HG03342 (cell line): ENCODE results near the gene PPP1R13L.

Source experiments
- ATAC-seq: cut with Tn5 transposase; IDR thresholded peaks from one replicate; pipeline ENCODE4 v1.9.1; 2021; ENCODE audit warnings: mild to moderate bottlenecking, moderate library complexity; ENCODE audit not compliant: unreplicated experiment

The PPP1R13L gene, protein sequence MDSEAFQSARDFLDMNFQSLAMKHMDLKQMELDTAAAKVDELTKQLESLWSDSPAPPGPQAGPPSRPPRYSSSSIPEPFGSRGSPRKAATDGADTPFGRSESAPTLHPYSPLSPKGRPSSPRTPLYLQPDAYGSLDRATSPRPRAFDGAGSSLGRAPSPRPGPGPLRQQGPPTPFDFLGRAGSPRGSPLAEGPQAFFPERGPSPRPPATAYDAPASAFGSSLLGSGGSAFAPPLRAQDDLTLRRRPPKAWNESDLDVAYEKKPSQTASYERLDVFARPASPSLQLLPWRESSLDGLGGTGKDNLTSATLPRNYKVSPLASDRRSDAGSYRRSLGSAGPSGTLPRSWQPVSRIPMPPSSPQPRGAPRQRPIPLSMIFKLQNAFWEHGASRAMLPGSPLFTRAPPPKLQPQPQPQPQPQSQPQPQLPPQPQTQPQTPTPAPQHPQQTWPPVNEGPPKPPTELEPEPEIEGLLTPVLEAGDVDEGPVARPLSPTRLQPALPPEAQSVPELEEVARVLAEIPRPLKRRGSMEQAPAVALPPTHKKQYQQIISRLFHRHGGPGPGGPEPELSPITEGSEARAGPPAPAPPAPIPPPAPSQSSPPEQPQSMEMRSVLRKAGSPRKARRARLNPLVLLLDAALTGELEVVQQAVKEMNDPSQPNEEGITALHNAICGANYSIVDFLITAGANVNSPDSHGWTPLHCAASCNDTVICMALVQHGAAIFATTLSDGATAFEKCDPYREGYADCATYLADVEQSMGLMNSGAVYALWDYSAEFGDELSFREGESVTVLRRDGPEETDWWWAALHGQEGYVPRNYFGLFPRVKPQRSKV

DNA sequence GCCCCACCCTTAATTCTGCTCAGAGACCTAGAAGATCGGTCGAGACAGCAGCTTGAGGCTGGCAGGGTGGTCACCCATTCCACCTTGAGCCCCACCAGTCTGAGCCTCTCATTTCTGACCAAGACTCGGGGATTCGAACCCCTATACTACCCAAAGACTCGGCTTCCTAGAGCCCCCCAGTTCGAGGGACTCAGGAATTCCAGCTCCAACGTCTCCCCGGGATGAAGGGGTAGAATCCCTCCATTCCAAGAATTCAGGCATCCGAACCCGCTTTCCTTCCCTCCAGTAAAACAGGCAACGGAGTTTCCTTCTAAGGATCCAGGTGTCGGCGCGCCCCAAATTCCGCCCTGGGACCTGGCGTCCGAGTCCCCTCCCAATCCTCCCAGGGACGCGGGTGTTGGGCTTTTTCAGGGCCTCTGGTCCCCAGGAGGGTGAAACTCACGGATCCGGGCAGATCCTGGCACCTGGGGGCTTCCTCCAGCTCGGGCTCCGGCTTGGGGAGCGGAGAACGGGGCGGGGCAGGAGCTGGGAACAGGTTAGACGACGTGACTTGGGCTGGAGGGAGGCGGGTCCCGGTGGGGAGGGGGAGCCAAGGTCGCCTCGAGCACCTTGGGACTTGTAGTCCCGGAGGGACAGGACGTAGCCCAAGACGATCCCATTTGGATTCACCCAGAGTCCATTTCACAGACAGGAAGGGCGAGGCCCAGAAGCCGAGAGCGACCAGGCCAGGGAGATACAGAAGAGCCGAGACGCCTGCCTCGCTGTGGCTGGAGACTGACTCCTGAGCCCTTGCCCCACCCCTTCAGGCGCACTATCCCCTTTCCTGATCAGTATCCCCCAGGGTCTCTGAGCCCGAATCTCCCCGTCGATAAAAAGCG is at the start of gene PPP1R13L:
Gene PPP1R13L (minus strand): TSS at position 513 of the 878 bp plus-strand sequence. CDS start 6,751 bp downstream, outside the sequence.
- peak; percentile 29 for ATAC-seq

DNA sequence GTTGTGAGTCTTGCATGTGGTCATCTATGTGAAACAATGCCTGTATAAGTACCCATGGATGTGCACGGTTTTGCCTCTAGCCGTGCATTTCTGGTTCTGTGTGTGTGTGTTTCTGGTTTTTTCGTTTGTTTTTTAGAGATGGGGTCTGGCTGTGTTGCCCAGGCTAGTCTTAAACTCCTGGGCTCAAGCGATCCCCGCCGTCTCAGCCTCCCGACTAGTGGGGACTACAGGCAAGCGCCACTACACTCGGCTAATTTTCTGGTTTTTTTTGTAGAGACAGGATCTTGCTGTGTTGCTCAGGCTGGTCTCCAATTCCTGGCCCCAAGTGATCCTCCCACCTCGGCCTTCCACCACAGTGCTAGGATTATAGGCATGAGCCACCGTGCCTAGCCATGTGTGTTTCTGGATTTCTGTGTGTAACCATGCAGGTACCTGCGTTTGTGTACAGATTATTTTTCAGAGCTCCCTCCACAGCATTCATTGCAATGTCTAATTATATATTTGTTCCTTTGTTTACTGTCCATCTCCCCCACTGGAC is 47.0 kb upstream of the PPP1R13L start:
- no peak for ATAC-seq

DNA sequence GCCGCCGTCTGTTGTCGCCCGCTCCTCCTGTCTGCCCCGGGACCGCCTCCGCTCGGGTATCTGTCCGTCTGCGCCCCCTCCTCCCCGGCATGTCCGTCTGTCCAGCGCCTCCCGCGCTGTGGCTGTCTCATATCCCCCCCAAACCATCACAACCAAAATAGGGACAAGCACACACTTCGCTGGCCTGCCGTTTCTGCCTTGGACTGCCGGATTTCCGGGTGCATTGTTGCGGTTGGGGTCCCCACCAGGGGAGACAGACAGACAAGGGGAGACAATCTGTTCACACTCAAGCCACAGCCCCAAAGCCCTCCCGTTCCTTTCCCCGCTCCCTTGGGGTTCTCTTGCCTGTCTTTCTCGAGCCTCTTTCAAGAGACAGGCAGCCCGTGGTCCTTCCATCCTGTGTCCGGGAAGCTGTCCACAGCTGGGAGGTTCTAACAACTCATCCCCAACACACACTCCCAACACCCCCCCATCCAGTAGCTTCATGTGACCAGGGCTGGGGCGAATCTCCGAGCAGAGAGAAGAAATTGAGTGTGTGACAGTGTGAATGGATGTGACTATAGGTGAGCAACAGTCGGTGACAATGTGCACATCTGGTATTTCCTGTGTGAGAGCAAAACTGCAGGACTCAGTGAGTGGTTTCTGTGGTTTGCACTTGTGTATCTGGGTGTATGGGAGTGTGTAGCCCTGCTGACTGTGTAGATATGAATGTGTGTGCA is 46.4 kb upstream of the PPP1R13L start:
- no peak for ATAC-seq

DNA sequence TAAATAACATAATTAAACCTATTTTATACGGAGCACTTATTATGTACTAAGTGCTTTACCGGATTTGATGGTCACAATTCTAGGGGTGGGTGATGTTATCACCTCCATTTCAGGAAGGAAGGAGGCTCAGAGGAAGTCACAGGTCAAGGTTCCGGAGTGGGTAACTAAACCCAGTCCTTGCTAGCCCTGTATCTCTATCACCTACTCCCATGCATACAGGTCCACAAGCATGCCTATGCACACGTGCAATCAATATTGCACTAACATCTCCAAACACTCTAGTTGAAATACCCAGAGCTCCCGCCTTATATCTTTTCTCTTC is 45.1 kb upstream of the PPP1R13L start:
- no peak for ATAC-seq

DNA sequence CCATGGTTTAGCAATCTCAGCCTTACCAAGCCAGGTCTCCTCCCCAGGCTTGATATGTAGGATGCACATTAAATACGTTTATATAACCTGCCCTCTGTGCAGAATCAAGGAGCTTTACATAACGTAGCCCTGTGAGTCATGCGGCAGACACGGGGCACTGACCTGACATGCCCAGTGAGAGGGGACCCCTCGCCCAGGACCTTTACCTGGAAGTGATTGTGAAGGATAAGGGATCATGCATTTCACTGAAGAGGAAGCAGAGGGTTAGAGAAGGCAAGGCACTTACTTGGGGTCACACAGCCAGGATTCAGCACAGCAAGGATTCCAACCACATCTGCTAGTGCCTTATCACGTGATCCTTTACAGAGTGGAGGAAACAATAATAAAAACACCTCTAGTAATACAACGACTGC is 44.0 kb upstream of the PPP1R13L start:
- no peak for ATAC-seq

DNA sequence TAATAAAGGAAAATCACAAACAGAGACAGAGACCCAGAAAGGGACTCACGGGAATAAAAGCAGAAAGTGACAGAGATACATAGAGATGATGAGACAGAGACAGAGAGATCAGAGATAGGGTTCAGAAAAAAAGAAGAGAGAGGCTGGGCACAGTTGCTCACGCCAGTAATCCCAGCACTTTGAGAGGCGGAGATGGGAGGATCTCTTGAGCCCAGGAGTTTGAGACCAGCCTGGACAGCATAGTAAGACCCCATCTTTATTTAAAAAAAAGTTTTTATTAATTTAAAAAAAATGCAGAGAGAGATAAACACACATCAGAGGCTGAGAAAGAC is 43.5 kb upstream of the PPP1R13L start:
- no peak for ATAC-seq

DNA sequence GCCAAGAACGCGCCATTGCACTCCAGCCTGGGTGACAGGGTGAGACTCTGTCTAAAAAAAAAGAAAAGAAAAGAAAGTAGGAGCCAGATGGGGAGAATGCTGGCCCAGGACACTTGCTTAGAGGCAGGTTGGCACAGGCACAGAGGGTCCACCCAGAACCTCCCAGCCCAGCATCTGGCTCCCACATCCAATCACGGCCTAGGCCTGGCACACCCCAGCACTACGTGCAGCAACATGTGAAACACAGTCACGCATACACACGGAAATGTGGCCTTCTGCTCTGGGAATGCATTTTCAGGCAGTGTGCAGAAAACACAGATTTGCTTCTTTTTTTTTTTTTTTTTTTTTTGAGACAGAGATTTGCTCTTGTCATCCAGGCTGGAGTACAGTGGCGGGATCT is 42.1 kb upstream of the PPP1R13L start:
- no peak for ATAC-seq

DNA sequence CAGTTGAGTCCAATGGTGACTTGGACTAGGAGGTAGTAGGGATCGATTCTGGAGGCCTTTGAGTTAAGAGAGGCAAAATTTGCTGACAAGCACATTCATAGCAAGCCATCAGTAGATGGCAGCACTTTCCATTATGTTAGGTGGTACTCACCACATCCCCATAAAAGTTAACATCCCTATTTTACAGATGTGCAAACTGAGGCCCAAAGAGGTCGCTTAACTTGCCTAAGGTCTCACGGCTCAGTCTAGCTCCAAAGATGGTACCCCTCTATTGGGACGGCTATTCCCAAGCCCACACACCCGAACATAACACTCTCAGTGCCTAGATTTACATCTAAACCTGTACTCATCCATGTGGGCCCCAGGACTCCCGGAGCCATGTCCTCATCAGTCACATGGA is 41.4 kb upstream of the PPP1R13L start:
- no peak for ATAC-seq

DNA sequence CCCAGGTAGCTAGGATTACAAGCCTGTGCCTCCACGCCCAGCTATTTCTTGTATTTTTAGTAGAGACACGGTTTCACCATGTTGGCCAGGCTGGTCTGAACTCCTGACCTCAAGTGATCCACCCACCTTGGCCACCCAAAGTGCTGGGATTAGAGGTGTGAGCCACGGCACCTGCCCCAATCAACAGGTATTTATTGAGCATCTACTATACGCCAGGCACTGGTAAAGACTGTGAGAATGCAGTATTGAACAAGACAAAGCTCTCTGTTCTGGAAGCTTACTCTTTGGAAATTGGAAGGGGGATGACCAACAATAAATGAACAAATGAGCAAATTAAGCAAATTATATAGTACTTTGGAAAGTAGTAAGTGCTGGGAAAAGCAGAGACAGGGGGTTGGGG is 40.3 kb upstream of the PPP1R13L start:
- ATAC-seq = no peak

DNA sequence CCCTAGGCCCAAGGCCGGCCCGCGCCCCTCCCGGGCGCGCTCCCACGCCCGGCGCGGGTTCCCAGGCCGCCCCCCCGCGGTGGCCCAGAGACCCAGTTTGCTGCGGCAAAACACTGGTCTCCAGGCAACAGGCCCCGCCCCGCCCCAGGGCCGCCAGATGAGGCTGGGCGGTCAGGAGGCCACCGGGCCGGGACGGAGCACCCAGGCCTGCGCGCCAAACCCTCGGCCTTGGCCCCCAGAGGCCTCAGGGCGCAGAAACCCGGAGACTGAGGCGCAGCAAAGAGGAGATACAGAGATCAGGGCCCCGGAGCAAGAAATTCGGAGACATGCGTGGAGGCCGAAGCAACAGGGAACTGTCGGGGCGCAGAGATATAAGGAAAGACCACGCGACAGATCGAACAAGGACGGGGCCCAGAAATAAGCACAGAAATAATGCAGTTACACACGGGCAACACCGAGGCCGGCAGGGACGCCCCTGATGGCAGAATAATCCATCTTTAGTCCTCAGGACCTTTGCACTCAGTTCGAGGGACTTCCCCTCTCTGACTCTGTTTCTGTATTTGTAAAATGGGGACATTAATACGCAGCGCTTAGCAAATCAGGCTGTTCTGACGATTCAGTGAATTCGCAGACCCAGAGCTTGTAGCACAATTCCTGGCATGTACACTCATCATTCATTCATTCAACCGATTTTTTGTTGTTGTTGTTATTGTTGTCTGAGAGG is 39.6 kb upstream of the PPP1R13L start:
- ATAC-seq = peak; percentile 47

DNA sequence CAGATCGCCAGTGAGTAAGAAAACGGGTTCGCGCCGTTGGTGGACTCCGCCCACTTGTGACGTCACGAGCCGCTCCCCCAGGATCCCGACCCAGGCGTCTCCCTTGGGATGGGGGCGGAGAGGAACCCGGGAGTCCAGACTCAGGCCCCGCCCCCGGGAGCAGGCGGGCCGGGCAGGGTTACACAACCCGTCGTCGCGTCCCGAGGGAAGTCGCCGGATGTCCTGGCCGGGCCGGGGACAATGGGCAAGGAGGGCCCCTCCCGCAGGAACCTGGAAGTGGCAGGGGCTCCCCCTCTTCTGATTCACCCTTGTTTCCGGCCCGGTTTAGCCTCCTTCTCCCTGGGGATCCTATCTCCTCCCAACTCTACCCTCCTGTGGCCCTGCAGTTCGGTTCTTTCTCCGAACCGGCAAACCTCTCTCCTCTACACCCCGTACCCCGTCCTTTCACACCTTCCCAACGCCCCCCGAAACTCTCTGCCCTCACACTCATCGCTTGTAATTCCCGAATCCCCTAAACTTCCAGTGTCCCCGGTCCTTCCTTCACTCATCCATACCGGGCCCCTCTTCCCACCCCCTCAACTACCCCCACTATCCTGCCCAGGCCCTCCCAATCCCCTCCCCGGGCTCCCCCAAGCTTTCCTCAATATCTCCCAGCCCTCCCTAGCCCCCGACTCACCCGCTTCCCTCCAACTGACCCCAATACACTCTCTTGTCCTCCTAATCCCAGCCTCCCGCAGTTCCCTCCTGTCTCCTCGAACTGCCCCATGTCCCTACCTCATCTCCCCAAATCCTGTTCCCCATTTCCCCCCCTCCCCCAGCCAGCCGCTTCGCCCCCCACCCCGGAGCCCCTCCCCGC is 38.8 kb upstream of the PPP1R13L start:
- no peak for ATAC-seq

DNA sequence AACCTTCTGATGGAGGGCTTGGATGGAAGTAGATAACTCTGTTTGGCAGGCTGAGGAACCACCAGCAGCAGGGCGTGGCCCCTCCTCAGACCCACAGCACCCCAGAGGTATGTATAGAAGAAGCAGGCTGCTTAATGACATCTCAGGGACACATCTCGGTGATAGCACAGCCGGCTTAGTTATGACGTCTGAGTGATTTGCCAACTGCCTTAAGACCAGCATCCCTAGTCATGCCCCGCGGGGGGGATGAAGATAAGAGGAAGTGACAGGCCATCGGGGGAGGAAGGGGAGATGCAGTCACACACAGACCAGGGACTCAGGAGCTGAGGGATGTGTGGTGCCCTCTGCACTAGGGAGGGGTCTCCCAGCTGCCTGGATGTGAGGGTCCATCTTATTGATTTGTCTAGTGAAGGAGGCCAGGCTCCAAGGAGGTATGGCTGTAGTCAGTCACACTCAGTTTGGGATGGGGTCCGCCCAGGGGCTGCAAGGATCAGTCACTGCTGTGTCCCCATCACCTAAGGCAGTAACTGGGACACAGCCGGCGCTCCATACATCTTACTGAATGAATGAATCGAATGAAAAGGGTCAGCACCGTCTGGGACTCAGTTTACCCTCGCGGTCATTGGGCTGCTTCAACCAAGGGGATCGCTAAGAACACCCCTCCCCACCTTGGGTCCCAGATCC is 38.1 kb upstream of the PPP1R13L start:
- no peak for ATAC-seq

DNA sequence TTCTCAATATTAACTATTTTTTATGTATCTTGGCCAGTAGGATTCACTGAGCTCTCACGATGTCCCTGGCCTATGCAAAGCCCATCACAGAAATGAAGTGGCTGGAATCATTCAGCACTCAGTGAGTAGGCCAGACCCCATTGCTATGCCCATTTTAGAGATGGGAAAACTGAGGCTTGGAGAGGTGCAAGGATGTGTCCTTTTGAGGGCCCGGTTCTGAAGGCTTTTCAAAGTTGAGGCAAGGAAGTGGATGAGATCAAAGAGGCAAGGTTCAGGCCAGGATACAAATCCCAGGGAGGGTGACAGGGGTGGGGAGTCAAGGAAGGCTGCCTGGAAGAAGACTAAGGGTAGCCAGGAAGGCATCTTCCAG is 37.5 kb upstream of the PPP1R13L start:
- no peak for ATAC-seq

DNA sequence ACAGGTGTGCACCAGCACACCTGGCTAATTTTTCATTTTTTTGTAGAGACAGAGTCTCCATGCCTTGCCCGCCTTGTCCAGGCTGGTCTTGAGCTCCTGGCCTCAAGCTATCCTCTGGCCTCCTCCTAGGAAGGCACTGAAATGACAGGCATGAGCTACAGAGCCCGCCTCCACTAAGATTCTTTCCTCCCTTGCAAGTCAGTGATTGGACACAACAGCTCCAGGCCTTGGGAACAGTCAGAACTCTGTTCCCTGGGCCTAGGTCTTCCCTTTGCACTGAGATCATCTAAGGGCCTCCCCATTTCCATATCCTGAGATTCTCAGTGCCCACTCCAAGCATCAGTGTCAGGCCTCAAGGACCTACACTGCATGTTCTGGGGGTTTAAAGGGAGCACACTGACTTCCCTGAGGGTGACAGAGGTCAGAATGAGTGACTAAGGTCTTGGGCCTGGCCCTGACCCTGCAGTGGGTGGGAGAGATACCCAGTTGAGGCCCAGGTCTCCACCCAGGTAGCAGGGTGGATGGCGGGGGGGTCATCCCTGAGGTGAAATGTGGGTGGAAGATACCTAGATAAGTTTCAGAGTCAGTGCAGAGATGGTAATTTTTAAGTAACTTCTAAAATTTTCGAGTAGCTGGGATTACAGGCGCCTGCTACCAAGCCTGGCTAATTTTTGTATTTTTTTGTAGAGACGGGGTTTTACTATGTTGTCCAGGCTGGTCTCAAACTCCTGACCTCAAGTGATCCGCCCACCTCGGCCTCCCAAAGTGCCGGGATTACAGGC is 36.2 kb upstream of the PPP1R13L start:
- ATAC-seq = no peak

DNA sequence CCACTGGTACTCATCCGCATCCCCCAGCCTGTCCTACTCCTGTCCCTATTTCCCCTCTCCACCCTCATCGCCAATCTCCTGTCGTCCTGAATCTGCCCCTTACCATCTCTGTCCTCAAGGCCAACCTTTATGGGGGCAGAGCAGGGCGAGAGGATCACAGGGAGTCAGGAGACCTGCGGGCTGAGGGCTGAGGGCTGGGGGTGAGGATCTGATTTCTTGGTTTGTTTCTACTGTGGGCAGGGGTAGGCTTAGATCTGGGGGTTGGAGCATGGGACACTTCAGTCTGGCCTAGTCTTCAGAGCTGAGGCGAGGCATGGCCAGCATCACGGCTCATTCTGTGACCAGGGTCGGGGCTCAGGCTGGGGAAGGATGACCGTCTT is 35.4 kb upstream of the PPP1R13L start:
- ATAC-seq = no peak

DNA sequence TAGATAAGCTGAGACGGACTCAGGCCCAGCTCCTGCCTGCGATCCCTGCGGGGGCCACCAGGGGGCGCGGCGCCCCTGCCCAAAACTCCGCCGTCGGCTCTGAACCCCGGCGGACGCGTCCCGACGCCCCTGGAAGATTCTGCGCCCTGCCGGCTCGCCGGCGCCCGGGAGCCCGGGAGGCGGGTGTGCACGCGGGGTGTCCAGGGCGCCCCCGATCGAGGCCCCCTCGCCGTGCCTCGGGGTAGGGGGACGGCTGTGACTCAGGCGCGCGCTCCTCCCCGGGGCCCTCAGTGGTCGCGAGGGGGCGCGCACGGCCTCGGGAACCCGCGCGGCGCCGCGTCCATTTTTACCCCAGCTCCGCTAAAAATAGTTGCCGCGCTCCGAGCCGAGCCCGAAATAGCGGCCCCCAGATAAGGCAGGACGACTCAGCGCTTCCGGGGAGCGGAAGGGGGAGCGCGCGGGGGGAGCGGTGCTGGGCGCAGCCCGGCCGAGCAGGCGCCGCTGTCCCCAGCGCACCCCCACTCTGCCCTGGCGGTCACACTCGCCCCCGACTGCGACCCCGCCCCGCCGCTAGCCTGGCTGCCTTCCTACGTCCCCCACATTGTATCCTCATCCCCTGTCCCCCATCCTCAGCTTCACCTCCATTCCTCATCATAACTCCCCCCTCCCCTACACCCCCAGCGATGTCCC is 34.8 kb upstream of the PPP1R13L start:
- peak; percentile 49 for ATAC-seq

DNA sequence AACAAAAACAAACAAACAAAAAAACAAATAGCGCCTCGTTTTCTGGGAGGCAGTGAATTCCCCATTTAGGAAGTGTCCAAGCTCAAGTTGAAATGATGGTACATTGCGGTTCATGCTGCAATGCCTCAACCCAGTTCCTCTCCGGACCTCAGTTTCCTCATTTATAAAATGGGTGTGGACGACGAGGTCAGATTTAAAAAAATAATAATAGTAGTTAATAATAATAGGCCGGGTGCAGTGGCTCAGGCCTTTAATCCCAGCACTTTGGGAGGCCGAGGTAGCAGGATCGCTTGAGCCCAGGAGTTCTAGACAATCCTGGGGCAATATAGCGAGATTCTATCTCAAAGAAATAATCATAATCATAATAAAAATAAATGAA is 34.3 kb upstream of the PPP1R13L start:
- no peak for ATAC-seq
